ENCODE data around the gene ITGAV.
"Not testable (repeated sequence)": the region's sequence is repeated elsewhere in the genome, so short reads cannot be mapped to it uniquely, and the experiment has no call there.

ITGAV gene

GRCh38 chr2:186589612-186590349, at the start of gene ITGAV:
Gene ITGAV (plus strand): TSS chr2:186590056. CDS start chr2:186590339, 283 bp downstream.
- in situ Hi-C loops (cut with MboI; ENCODE audit: low sequenced_read_pairs): no loop called here

- in situ Hi-C loops (cut with MboI; ENCODE audit: low sequenced_read_pairs): no loop called here
These were observed 48.9 kb upstream of the ITGAV start for GRCh38 chr2:186540941-186541340.

GRCh38 chr2:186542002-186542401, 47.9 kb upstream of the ITGAV start:
- in situ Hi-C loops (cut with MboI; ENCODE audit: low sequenced_read_pairs): no loop called here

- in situ Hi-C loops (cut with MboI; ENCODE audit: low sequenced_read_pairs): no loop called here
These were observed 46.2 kb upstream of the ITGAV start for GRCh38 chr2:186543561-186544131.

- in situ Hi-C loops (cut with MboI; ENCODE audit: low sequenced_read_pairs): no loop called here
These were observed 45.6 kb upstream of the ITGAV start for GRCh38 chr2:186544255-186544675.

- in situ Hi-C loops (cut with MboI; ENCODE audit: low sequenced_read_pairs): no loop called here
These were observed 43.0 kb upstream of the ITGAV start for GRCh38 chr2:186546846-186547245.

GRCh38 chr2:186551323-186552050, 38.4 kb upstream of the ITGAV start:
- in situ Hi-C loops (cut with MboI; ENCODE audit: low sequenced_read_pairs): no loop called here

GRCh38 chr2:186554429-186554828, 35.4 kb upstream of the ITGAV start:
- in situ Hi-C loops (cut with MboI; ENCODE audit: low sequenced_read_pairs): no loop called here

GRCh38 chr2:186554850-186555671, 34.8 kb upstream of the ITGAV start:
- in situ Hi-C loops (cut with MboI; ENCODE audit: low sequenced_read_pairs): no loop called here

- in situ Hi-C loops (cut with MboI; ENCODE audit: low sequenced_read_pairs): no loop called here
These were observed 31.2 kb upstream of the ITGAV start for GRCh38 chr2:186558512-186559276.

GRCh38 chr2:186559370-186559769, 30.5 kb upstream of the ITGAV start:
- in situ Hi-C loops (cut with MboI; ENCODE audit: low sequenced_read_pairs): no loop called here

GRCh38 chr2:186559848-186560247, 30.0 kb upstream of the ITGAV start:
- in situ Hi-C loops (cut with MboI; ENCODE audit: low sequenced_read_pairs): no loop called here

GRCh38 chr2:186560254-186560653, 29.6 kb upstream of the ITGAV start:
- in situ Hi-C loops (cut with MboI; ENCODE audit: low sequenced_read_pairs): no loop called here

- in situ Hi-C loops (cut with MboI; ENCODE audit: low sequenced_read_pairs): no loop called here
These were observed 28.2 kb upstream of the ITGAV start for GRCh38 chr2:186561467-186562208.

GRCh38 chr2:186562209-186562578, 27.7 kb upstream of the ITGAV start:
- in situ Hi-C loops (cut with MboI; ENCODE audit: low sequenced_read_pairs): no loop called here

GRCh38 chr2:186568600-186568999, 21.3 kb upstream of the ITGAV start:
- in situ Hi-C loops (cut with MboI; ENCODE audit: low sequenced_read_pairs): not testable (repeated sequence)

GRCh38 chr2:186569127-186569526, 20.7 kb upstream of the ITGAV start:
- in situ Hi-C loops (cut with MboI; ENCODE audit: low sequenced_read_pairs): not testable (repeated sequence)

- in situ Hi-C loops (cut with MboI; ENCODE audit: low sequenced_read_pairs): no loop called here
These were observed 20.0 kb upstream of the ITGAV start for GRCh38 chr2:186569897-186570296.

GRCh38 chr2:186570604-186571003, 19.3 kb upstream of the ITGAV start:
- in situ Hi-C loops (cut with MboI; ENCODE audit: low sequenced_read_pairs): no loop called here

GRCh38 chr2:186572705-186573104, 17.2 kb upstream of the ITGAV start:
- in situ Hi-C loops (cut with MboI; ENCODE audit: low sequenced_read_pairs): no loop called here
